Activated naive CD8-positive, alpha-beta T cell treated with anti-CD3 and anti-CD28 coated beads, Interleukin-2, amount 50 U/mL, for 24 hours (primary cell): ENCODE results near the gene GXYLT2.

ENCODE experiments used
- ATAC-seq: fragments of 150-1000 bp; cut with Tn5 transposase; one replicate; pipeline ENCODE4 v1.10.0; 2021
- DNase-seq: peaks from one replicate; pipeline ENCODE4 v3.0.0; 2021
- H3K27ac Mint-ChIP-seq: one replicate; pipeline ENCODE4 v1.8.0; 2021; ENCODE audit warnings: mild to moderate bottlenecking, mixed read lengths
- H3K27me3 Mint-ChIP-seq: one replicate; pipeline ENCODE4 v1.8.0; 2021; ENCODE audit warnings: mixed read lengths
- H3K36me3 Mint-ChIP-seq: one replicate; pipeline ENCODE4 v1.8.0; 2021; ENCODE audit warnings: low read depth, mixed read lengths
- H3K4me1 Mint-ChIP-seq: one replicate; pipeline ENCODE4 v1.8.0; 2021; ENCODE audit warnings: mixed read lengths
- H3K4me3 Mint-ChIP-seq: one replicate; pipeline ENCODE4 v1.8.0; 2021; ENCODE audit warnings: mild to moderate bottlenecking, moderate library complexity, mixed read lengths
- H3K9me3 Mint-ChIP-seq: one replicate; pipeline ENCODE4 v1.8.0; 2021; ENCODE audit warnings: mixed read lengths

GXYLT2 gene

GRCh38 chr3:73021301-73021835, 133.5 kb downstream of the GXYLT2 start:
- DNase-seq: no peak
- H3K4me3 Mint-ChIP-seq: no peak overlapping the region
- peaks cover 71% of the 10 kb centered on the region for H3K4me1 Mint-ChIP-seq
- no peaks in the 10 kb centered on the region for H3K27me3 Mint-ChIP-seq
- no peaks in the 10 kb centered on the region for H3K9me3 Mint-ChIP-seq
- ATAC-seq: no peak
- H3K36me3 Mint-ChIP-seq: peaks cover 21% of the 10 kb centered on the region
- no peak overlapping the region for H3K27ac Mint-ChIP-seq

- no peaks in the 10 kb centered on the region for H3K27me3 Mint-ChIP-seq
- peaks cover 31% of the 10 kb centered on the region for H3K36me3 Mint-ChIP-seq
- no peak for DNase-seq
- peaks cover 79% of the 10 kb centered on the region for H3K4me1 Mint-ChIP-seq
- H3K27ac Mint-ChIP-seq: no peak overlapping the region
- H3K4me3 Mint-ChIP-seq: no peak overlapping the region
- ATAC-seq: no peak
- H3K9me3 Mint-ChIP-seq: no peaks in the 10 kb centered on the region
These were observed 137.0 kb downstream of the GXYLT2 start for GRCh38 chr3:73024836-73025235.

- H3K9me3 Mint-ChIP-seq: peaks cover 3% of the 10 kb centered on the region
- peaks cover 84% of the 10 kb centered on the region for H3K4me1 Mint-ChIP-seq
- DNase-seq (no peak), ATAC-seq (no peak)
- H3K27me3 Mint-ChIP-seq: no peaks in the 10 kb centered on the region
- H3K27ac Mint-ChIP-seq: no peak overlapping the region
- H3K4me3 Mint-ChIP-seq: no peak overlapping the region
- H3K36me3 Mint-ChIP-seq: peaks cover 38% of the 10 kb centered on the region
These were observed 138.4 kb downstream of the GXYLT2 start for GRCh38 chr3:73026111-73026759.
